Measurements from ENCODE around the gene SSNA1.

- no peak for TF ChIP-seq CTCF (IDR thresholded peaks at IDR 0.05)
- no peak for TF ChIP-seq POLR2A (IDR thresholded peaks at IDR 0.05)
Observed at GRCh38 chr9:137220317-137221094, 32.0 kb downstream of the SSNA1 start.

All from thyroid gland (tissue), 4 donors.